ENCODE data around the gene CPVL. TPM values are rescaled to one million over a fixed set of nuclear protein-coding genes. Genes with fewer than 3 reads are reported as not detected.

The CPVL gene
- total RNA-seq, 1 experiment from 2014 or later: 26.9 TPM

- Histone ChIP-seq H3K56ac (ENCODE audit: insufficient read length, low read depth, low read length) (no peak overlapping the region), H2BK120ac (ENCODE audit: low read depth, low read length, poor library complexity, severe bottlenecking) (no peak overlapping the region), H2BK20ac (ENCODE audit: low read depth, low read length, poor library complexity, severe bottlenecking) (no peak overlapping the region), H3K9me3 (ENCODE audit: control insufficient read depth, low read depth, low read length) (no peaks in the 10 kb centered on the region), H3T11ph (ENCODE audit: low read length) (no peak overlapping the region), H4K20me1 (ENCODE audit: control insufficient read depth, insufficient read depth, insufficient read length) (no peaks in the 10 kb centered on the region), H2BK15ac (ENCODE audit: low read depth, low read length) (no peak overlapping the region), H3K4ac (ENCODE audit: low read depth, low read length) (no peak overlapping the region), H2AFZ (ENCODE audit: low read length) (no peak overlapping the region), H3K4me1 (ENCODE audit: insufficient read depth, low read length) (peaks cover 5% of the 10 kb centered on the region; the same call in 1 of the 2 replicates), H3K23me2 (ENCODE audit: insufficient read length, low read depth, low read length, poor library complexity, severe bottlenecking) (no peaks in the 10 kb centered on the region), H3K14ac (ENCODE audit: insufficient read depth, low read length) (no peak overlapping the region), H3K79me2 (ENCODE audit: insufficient read depth, low read length) (no peaks in the 10 kb centered on the region), H3K4me2 (ENCODE audit: insufficient read depth, insufficient read length, low read length) (no peak overlapping the region), H2AK5ac (ENCODE audit: insufficient read length, low read length) (no peak overlapping the region), H3K27ac (ENCODE audit: insufficient read length, low read depth, low read length) (no peak overlapping the region), H3K27me3 (ENCODE audit: insufficient read depth, low read length) (no peaks in the 10 kb centered on the region), H3K23ac (ENCODE audit: insufficient read length, low read depth, low read length) (no peak overlapping the region), H3K9ac (ENCODE audit: extremely low read depth, insufficient read length, low read length) (no peak overlapping the region), H3K18ac (ENCODE audit: insufficient read length, low read depth, low read length) (no peak overlapping the region), H2BK12ac (ENCODE audit: insufficient read length, low read depth, low read length) (no peak overlapping the region), H4K5ac (ENCODE audit: insufficient read length, low read depth, low read length) (no peak overlapping the region), H4K8ac (replicated peaks; ENCODE audit: insufficient read length, low read depth, low read length) (no peak overlapping the region), H4K91ac (ENCODE audit: insufficient read length, low read depth, low read length) (no peak overlapping the region), H2BK5ac (ENCODE audit: insufficient read length, low read length) (no peak overlapping the region), H3K79me1 (ENCODE audit: insufficient read depth, low read depth, low read length, poor library complexity, severe bottlenecking) (no peaks in the 10 kb centered on the region)
- WGBS (ENCODE audit: extremely low coverage, insufficient read length, low lambda C conversion rate): no CpG with 5 or more reads among the region's 2 CpGs
- H3K9me3 Mint-ChIP-seq: no peaks in the 10 kb centered on the region
- no peak for TF ChIP-seq CTCF (conservative IDR thresholded peaks at IDR 0.05)
- no peaks in the 10 kb centered on the region for H3K27me3 Mint-ChIP-seq (ENCODE audit: low read depth)
- no peak overlapping the region for H3K4me3 Mint-ChIP-seq
- no peak overlapping the region for H3K27ac Mint-ChIP-seq
- peaks cover 19 to 33% of the 10 kb centered on the region in 2 experiments for H3K4me1 Mint-ChIP-seq
- no peak for DNase-seq
- H3K36me3 Mint-ChIP-seq (ENCODE audit: insufficient read depth in 1 of 3, low read depth in 3 of 3): no peaks in the 10 kb centered on the region
Observed at GRCh38 chr7:29120955-29121354, 25.4 kb downstream of the CPVL start.

Measured in H9 (cell line).